Heart right ventricle (tissue), 16 donors: ENCODE measurements around the gene ACSF3. TPM values are rescaled to one million over a fixed set of nuclear protein-coding genes. Genes with fewer than 3 reads are reported as not detected.
A peak's percentile ranks its signal among the peaks of the same experiment; 100 is the strongest.

Source experiments
- ATAC-seq, 8 donors: fragments of 200-7000 bp; cut with Tn5 transposase; one replicate each; pipeline ENCODE4 v1.9.1; 2020; ENCODE audit warnings: mild to moderate bottlenecking in 8 of 8, moderate library complexity in 8 of 8, moderate number of reproducible peaks in 1 of 8
- DNase-seq, 2 donors: peaks; one replicate each; pipeline ENCODE4 v3.0.0-alpha.2; 2020
- H3K27ac ChIP-seq, 10 donors: fragments of 200-600 bp; sonication (generic) in 2 of 10; one replicate each; pipeline versions ENCODE4 v1.5.0 to v1.8.0; 2020 to 2022; ENCODE audit warnings: mild to moderate bottlenecking in 3 of 10
- H3K27me3 ChIP-seq, 7 donors: fragments of 200-600 bp; one replicate each; pipeline ENCODE4 v1.8.0; 2021 to 2022; ENCODE audit warnings: mild to moderate bottlenecking in 2 of 7
- H3K36me3 ChIP-seq, 9 donors: fragments of 200-600 bp; sonication (generic) in 1 of 9; one replicate each; pipeline versions ENCODE4 v1.5.0 to v1.8.0; 2020 to 2022; ENCODE audit warnings: mild to moderate bottlenecking in 2 of 9
- H3K4me1 ChIP-seq, 9 donors: fragments of 200-600 bp; sonication (generic) in 1 of 9; one replicate each; pipeline versions ENCODE4 v1.5.0 to v1.8.0; 2020 to 2022; ENCODE audit warnings: mild to moderate bottlenecking in 4 of 9
- H3K4me3 ChIP-seq, 10 donors: fragments of 200-600 bp; sonication (generic) in 2 of 10; one replicate each; pipeline versions ENCODE4 v1.5.0 to v1.8.0; 2020 to 2022; ENCODE audit warnings: mild to moderate bottlenecking in 7 of 10, moderate library complexity in 2 of 10
- H3K9me3 ChIP-seq, 11 donors: fragments of 200-600 bp in 10 of 11; sonication (generic) in 2 of 11; one replicate each; pipeline versions ENCODE4 v1.5.0 to v1.8.0; 2013 to 2022; ENCODE audit warnings: mild to moderate bottlenecking in 2 of 11, control low read depth in 1 of 11, moderate library complexity in 1 of 11
- WGBS, 2 donors: extraction: QIAGEN DNeasy Blood & Tissue Kit; methylation state at CpG; one replicate each; pipeline ENCODE4 v1.1.7; 2013; ENCODE audit warnings: inconsistent platforms in 1 of 2; 5-methylcytosine and 5-hydroxymethylcytosine counted together
- intact Hi-C, 10 donors: fragments of 100-400 bp; cut with DNase I; formaldehyde crosslinking; loops; one replicate each; pipeline versions ENCODE4 v1.11.1 to v1.14.2; 2022
- long read RNA-seq, 3 donors: library from polyadenylated mRNA; unstranded; transcript quantifications; one replicate each; pipeline ENCODE4 v2.0.0, GENCODE V29; 2020 to 2021
- polyA plus RNA-seq, 2 donors: library from polyadenylated mRNA; stranded (reverse); fragments of 200-250 nt; gene quantifications; one replicate each; pipeline ENCODE4 v1.2.3, GENCODE V29; 2013
- total RNA-seq, 10 donors: library from RNA; stranded (reverse); fragmentation: NEBNext Ultra II Directional in 3 of 10; extraction: Animal tissue kit (Norgen Biotek cat#: 25700) in 3 of 10; gene quantifications; one replicate each; pipeline versions ENCODE4 v1.2.1 to v1.2.4, GENCODE V29; 2021 to 2023
- TF ChIP-seq, protein P1 (sequence below), 9 donors: fragments of 200-600 bp; sonication (generic) in 2 of 9; IDR thresholded peaks; one replicate each; pipeline versions ENCODE4 v1.5.0 to v1.8.0; 2021 to 2022; ENCODE audit warnings: antibody characterized with exemption in 9 of 9, mild to moderate bottlenecking in 5 of 9, moderate library complexity in 1 of 9
- donor health status: Arrhythmogenic right ventricular cardiomyopathy.
- donor health status: ischemic (EF 13 %, LVEDD 7.1; RV severe dilation, severe dysfunction).
- donor health status: healthy with polysubstance abuse.
- donor health status: DM: no; HTN: yes; CAD: no.
- donor health status: DM: no; HTN: no; CAD: no.
- donor health status: ischemic (EF 25% LVEDD 6.9; RV normal size, moderate dysfunction).
- donor health status: ischemic (EF 25% LVEDD 5.7; RV mildly dilated, moderate dysfunction).
- donor health status: healthy.
- donor health status: DM: yes; HTN: yes; CAD: no.
- donor health status: Ischemic cardiomyopathy.
- donor health status: ischemic (EF 35%, LVEDD 5.7; RV mildly dilated, moderate dysfunction).
- donor health status: nonischemic (EF 11% LVEDD 7.7; RV severe dilation, severe dysfunction).
- donor health status: DM: yes; HTN: yes; CAD: no.
- donor health status: PGD.
- donor health status: ischemic (EF 29% LVEDD 5.4; RV normal size, mild dysfunction).
- donor health status: nonischemic (EF 23%, LVEDD 6.1; RV moderate dilation, normal function).

The ACSF3 gene
- total RNA-seq (10 to 100 TPM; 11.0 to 22.5 (median 17.8) TPM), polyA plus RNA-seq (10 to 100 TPM; 14.7 to 36.9 TPM)
- long read RNA-seq, donor 1, full-length matches to known transcripts, result 35 of 46 reads
- long read RNA-seq, donor 1, partial matches to known transcripts, result 1 of 46 reads
- long read RNA-seq, donor 1, other reads (novel, unspliced or antisense), result 10 of 46 reads
- long read RNA-seq, donor 2, full-length matches to known transcripts, result 42 of 56 reads
- long read RNA-seq, donor 2, partial matches to known transcripts, result 3 of 56 reads
- long read RNA-seq, donor 2, other reads (novel, unspliced or antisense), result 11 of 56 reads
- long read RNA-seq, donor 3, full-length matches to known transcripts, result 40 of 58 reads
- long read RNA-seq, donor 3, partial matches to known transcripts, result 7 of 58 reads
- long read RNA-seq, donor 3, other reads (novel, unspliced or antisense), result 11 of 58 reads

DNA sequence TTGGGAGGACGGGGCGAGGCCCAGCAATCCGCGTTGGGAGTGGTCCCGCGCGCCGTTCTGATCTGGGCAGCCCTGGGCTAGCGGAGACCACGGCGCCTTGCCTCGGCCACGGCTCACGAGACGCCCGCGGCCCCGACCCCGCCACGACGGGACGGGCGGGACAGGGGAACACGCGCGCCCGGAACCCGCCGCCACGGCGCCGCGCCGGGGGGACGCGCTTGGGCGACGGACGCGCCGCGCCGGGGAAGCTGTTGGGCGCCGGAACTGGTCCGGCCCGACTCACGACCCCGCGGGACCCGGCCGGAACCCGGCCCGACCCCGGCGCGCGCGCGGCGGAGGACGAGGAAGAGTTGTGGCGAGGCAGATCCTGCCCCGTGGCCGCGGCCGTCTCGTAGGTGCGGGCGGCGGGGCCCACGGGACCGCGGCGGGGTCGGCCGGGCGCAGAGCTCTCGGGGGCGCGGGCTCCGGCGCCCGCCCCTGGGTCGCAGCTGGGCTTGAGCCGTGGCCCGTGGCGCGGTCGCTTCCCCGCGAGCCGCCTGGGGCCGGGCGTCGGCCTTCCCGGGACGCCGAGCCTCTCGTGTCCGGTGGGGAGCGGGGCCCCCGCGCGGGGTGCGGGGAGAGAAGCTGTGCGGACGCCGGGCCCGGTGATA, at the start of gene ACSF3:
ACSF3 (plus strand) TSS at position 251 of the 650 bp plus-strand sequence. CDS start 6,830 bp downstream, outside the sequence.
- peak; percentile 51 to 76 for DNase-seq
- no peaks in the 10 kb centered on the region for H3K9me3 ChIP-seq
- intact Hi-C loops, result loop anchor here in 4 of 10 donors (5.0 to 10.0 kb wide), 2 partner anchors 149 to 151 kb away; no protein-coding TSS in a partner anchor
- H3K27ac ChIP-seq, result peak within 1 kb of the TSS in 9 of 10 donors; percentile 70 to 87 (median 80)
- H3K36me3 ChIP-seq, result peaks cover 0 to 4% (median 0%) of the 10 kb centered on the region in 9 donors
- TF ChIP-seq, protein P1, sequence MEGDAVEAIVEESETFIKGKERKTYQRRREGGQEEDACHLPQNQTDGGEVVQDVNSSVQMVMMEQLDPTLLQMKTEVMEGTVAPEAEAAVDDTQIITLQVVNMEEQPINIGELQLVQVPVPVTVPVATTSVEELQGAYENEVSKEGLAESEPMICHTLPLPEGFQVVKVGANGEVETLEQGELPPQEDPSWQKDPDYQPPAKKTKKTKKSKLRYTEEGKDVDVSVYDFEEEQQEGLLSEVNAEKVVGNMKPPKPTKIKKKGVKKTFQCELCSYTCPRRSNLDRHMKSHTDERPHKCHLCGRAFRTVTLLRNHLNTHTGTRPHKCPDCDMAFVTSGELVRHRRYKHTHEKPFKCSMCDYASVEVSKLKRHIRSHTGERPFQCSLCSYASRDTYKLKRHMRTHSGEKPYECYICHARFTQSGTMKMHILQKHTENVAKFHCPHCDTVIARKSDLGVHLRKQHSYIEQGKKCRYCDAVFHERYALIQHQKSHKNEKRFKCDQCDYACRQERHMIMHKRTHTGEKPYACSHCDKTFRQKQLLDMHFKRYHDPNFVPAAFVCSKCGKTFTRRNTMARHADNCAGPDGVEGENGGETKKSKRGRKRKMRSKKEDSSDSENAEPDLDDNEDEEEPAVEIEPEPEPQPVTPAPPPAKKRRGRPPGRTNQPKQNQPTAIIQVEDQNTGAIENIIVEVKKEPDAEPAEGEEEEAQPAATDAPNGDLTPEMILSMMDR (IDR thresholded peaks at IDR 0.05), result no peak
- 1% methylated on average over 61 to 108 of the region's 110 CpGs for WGBS, 2 donors
- H3K4me1 ChIP-seq, result peaks cover 0 to 52% (median 24%) of the 10 kb centered on the region in 9 donors
- H3K4me3 ChIP-seq, result peak within 1 kb of the TSS; percentile 65 to 97 (median 88)
- peaks cover 0 to 36% (median 29%) of the 10 kb centered on the region in 7 donors for H3K27me3 ChIP-seq
- ATAC-seq, result peak; percentile 84 to 94 (median 89)

DNA sequence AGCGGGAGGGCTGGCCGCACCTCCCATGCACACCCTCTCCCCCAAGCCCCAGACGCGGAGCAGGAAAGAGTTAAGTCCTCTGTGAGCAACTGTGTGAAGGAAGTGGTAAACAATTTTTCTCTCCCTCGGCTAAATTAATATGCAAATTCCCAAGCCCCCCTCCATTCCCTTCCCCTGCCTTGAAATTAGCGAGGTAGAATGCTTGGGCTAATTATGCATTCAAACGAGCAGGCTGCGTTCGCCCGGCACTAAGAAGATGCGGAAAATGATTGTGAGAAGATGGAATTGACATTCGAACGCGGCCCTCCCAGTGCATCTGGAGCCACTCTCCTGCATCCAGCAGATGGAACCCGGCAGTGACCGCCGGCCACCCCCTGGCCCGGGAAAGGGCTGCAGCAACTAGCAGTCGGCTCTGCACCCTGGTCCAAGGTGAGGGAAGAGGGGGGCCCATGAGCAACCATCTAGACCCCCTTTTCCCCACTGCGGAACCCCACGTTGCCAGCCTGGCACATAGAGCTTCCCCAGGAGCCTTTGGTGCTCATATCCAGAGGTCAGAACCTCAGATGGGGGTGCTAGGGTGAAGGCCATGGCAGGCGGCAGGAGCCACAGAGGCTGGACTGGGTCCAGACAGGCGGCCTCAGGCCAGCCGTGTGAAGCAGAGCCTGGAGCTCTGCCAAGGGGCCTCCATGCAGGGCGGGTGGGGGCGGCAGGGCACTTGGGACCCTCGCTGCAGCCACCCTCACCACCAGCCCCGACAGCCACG, 49.1 kb upstream of the ACSF3 start:
- WGBS, 2 donors, result 50 to 61% methylated on average over 29 of the region's 29 CpGs
- no peaks in the 10 kb centered on the region for H3K9me3 ChIP-seq
- DNase-seq (no peak), ATAC-seq (no peak)
- H3K4me3 ChIP-seq, result no peak overlapping the region
- H3K36me3 ChIP-seq, result no peaks in the 10 kb centered on the region
- H3K27ac ChIP-seq, result no peak overlapping the region
- intact Hi-C loops, result no loop called here
- no peaks in the 10 kb centered on the region for H3K4me1 ChIP-seq
- H3K27me3 ChIP-seq, result peaks cover 4 to 95% (median 76%) of the 10 kb centered on the region in 7 donors
- TF ChIP-seq, protein P1 (IDR thresholded peaks at IDR 0.05), result no peak

DNA sequence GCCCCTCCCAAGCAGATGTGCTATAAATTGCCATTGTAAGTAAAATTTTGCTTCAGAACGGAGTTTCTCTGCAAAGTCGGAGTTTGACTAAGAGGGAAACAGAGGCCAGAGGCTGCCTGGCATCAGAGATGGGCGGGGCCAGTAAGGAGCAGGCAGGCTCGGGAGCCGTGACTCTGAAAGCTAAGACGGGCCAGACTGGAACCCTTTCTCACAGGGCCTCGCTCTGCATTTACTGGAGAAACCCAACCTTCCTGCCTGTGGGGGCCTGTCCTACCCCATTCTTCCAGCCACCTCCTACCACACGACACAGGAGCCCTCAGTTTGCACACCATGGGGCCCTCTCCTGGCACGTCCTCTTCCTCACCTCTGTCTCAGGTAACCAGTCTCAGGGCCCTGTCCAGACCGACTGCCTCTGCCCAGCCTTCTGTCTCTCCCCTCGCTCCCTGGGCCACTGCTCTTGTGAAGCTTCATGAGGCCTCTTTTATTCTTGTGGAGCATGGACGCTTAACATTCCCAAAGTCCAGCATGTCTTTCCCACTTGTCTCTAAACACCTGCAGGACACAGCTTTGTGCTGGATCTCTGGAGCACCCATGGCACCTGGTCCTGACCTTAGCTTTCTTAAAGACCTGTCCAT, 48.4 kb upstream of the ACSF3 start:
- WGBS, 2 donors, result 67% methylated on average over 12 of the region's 12 CpGs
- no peak overlapping the region for H3K4me3 ChIP-seq
- DNase-seq (no peak), ATAC-seq (no peak)
- TF ChIP-seq, protein P1 (IDR thresholded peaks at IDR 0.05), result no peak
- no peaks in the 10 kb centered on the region for H3K9me3 ChIP-seq
- H3K4me1 ChIP-seq, result no peaks in the 10 kb centered on the region
- peaks cover 6 to 95% (median 78%) of the 10 kb centered on the region in 7 donors for H3K27me3 ChIP-seq
- intact Hi-C loops, result no loop called here
- no peaks in the 10 kb centered on the region for H3K36me3 ChIP-seq
- no peak overlapping the region for H3K27ac ChIP-seq
